Activated CD4-positive, alpha-beta T cell treated with anti-CD3 and anti-CD28 coated beads, Interleukin-2, amount 50 U/mL, for 48 hours (primary cell): Measurements from ENCODE around the gene ABCA7.

Experiments used
- DNase-seq, 2 experiments: peaks; one replicate each; pipeline ENCODE4 v3.0.0-alpha.2; 2020

The ABCA7 gene

GRCh38 chr19:1003283-1003682, 36.6 kb upstream of the ABCA7 start:
- DNase-seq: no peak

- no peak for DNase-seq
Observed at GRCh38 chr19:1004204-1004802, 35.6 kb upstream of the ABCA7 start.

- no peak for DNase-seq
Observed at GRCh38 chr19:1004803-1005664, 34.9 kb upstream of the ABCA7 start.

DNA sequence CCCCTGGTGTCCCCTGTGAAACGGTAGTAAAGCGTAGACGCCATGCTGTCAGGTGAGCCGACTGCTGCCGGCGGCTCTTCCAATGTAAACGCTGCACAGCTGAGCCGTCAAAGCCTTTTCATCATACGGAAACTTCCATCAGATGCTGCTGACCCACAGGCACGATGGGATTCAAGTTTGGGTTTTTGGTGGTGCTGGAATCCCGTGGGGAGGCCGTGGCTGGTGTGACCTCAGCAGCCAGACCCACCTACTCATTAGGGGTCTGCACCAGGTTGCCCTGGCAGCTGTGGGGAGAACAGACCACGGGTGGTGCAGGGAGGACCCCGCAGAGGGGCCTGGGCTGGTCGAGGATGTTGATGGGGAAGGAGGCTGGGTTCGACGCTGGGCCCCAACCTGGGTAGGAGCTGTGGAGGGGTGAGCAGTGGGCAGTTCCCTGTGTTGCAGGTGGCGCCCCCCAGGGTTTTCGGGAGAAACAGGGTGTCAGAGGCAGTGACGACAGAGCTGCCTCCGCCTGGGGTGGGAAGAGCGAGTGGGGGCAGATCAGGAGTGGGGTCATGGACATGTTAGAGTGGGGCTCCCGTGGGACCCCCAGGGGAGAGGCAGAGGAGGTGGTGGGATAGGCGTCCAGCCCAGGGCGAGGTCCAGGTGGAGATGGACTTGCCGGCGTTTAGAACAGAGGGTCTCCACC, 33.1 kb upstream of the ABCA7 start:
- DNase-seq: no peak

DNA sequence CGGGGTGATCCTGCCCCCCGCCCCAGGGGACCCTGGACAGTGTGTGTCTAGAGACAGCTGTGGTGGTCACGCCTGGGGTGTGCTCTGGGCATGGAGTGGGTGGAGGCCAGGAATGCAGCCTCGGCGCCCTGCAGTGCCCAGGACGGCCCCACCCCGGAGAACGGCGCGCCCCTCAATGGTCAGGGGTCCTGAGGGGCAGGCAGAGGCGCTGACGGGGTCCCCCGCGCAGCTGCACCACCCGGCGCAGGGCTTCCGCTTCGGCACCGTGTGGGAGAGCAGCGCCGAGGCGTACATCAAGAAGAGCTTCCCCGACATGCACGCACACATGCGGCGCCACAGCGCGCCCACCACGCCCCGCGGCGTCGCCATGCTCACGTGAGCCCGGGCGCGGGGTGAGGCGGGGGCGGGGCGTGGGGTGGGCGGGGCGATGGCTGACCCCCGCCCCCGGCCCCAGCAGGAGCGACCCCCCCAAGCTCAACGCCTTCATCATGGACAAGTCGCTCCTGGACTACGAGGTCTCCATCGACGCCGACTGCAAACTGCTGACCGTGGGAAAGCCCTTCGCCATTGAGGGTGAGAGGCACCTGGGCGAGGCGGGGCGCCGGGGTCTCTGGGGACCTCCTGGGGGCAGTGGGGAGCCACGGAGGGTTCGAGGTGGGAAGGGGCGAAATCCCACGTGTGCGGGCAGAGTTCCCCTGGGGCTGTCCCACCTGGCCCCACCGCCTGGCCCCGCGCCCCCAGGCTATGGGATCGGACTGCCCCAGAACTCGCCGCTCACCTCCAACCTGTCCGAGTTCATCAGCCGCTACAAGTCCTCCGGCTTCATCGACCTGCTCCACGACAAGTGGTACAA, 32.3 kb upstream of the ABCA7 start:
- no peak for DNase-seq

- DNase-seq: no peak
Observed at GRCh38 chr19:1008268-1009040, 31.5 kb upstream of the ABCA7 start.

DNA sequence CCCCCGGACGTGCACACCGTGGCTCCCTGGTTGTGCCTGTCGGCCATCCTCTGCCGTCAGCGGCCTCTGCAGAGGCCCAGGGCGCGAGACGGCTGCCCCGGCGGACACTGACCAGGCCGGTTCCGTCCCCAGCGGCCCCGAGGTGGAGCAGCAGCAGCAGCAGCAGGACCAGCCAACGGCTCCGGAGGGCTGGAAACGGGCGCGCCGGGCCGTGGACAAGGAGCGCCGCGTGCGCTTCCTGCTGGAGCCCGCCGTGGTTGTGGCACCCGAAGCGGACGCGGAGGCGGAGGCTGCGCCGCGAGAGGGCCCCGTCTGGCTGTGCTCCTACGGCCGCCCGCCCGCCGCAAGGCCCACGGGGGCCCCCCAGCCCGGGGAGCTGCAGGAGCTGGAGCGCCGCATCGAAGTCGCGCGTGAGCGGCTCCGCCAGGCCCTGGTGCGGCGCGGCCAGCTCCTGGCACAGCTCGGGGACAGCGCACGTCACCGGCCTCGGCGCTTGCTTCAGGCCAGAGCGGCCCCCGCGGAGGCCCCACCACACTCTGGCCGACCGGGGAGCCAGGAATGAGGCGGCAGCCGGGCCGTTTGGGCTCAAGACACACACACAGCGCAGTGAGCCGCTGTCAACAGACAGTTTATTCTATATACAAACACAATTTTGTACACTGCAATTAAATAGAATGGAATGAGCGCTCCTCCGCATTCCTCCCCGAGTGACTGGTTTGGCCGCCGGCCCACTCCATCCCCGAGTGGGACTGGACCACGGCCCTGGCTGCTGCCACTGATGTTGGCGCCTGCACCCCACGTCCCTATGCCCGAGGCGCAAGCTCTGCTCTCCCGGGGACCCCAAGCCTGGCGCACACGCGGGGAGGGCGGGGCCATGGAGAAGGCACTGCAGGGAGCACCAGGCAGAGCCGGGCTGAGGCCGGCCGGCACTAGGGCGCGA, 30.6 kb upstream of the ABCA7 start:
- DNase-seq: no peak

GRCh38 chr19:1009981-1010538, 29.8 kb upstream of the ABCA7 start:
- DNase-seq: no peak

DNA sequence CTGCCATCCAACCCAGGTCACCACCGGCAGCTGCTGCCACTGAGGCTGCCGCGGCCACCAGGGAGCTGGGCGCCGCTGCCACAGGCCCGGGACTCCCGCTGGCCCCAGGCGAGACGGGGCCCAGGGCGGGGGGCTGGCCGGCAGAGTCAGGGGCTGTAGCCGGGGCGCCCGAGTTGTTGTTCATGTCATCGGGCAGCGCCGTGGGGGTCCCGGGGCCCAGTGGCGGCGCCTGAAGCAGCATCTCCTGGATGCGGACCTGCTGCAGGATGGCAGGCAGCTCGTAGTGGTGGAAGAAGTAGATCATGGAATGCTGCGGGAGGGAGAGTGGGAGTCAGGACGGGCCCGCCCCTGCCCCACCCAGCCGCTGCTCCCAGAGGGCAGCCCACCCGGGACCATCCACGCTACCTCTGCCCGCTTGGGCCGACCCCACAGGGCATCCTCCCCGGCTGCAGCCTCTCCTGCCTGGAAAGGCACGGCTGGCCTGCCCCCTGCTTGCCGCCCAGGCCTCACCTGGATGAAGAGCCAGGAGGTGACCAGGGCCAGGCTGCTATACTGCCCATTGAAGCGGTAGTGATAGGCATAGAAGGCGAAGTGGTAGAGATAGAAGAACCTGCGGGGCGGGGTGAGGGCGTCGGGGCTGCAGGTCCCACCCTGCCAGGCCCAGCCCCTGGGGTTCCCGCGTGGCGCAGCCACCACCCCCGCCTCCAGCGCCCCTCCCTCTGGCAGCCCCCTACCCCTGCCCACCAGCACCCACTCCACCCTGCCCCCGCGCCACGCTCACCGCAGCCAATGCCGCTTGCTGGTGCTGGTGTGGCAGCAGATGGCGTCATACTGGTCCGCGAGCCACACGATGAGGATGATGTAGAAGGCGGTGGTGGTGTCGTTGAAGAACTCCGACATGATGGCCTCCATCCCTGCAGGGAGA, 29.1 kb upstream of the ABCA7 start:
- DNase-seq: no peak

DNA sequence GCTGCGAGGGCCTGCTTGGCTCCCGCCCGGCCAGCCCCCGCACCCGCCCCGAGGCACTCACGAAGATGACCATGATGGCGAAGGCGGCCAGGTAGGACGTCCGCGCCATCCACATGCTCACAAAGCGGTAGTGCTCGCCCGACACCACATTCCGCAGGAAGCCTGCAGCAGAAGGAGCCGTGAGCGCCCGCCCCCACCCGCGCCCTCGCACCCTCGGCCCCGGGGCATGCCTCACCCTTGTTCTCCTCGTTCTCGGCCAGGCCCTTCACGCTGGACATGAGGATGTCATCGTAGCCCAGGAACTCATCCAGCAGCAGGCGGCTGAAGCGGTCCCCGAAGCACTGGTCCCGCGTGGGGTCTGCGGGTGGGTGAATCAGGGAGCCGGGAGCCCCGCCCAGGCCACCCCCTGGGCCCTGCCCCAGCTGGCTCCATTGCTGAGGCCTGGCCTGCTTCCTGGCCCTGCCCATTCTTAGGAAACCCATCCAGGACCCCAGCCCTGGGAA, 28.0 kb upstream of the ABCA7 start:
- no peak for DNase-seq

GRCh38 chr19:1012334-1012733, 27.6 kb upstream of the ABCA7 start:
- DNase-seq: no peak

DNA sequence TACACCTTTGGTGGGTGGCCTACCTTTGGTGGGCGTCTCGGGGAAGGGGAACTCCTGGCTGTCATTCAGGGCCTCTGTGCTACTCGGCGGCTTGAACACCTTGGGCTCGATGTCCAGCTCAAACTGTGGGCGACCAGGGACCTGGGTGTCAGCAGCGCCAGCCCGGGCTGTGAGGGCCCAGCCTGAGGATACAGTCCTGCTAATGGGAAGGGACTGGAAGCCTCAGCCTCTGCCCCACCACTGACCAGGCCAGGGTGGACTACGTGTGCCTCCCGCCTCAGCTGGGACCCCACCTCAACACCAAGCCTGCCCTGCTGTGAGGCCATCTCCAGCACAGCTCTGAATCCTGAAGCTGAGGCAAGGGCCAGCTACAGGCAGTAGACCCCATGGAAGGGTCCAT, 26.7 kb upstream of the ABCA7 start:
- no peak for DNase-seq

DNA sequence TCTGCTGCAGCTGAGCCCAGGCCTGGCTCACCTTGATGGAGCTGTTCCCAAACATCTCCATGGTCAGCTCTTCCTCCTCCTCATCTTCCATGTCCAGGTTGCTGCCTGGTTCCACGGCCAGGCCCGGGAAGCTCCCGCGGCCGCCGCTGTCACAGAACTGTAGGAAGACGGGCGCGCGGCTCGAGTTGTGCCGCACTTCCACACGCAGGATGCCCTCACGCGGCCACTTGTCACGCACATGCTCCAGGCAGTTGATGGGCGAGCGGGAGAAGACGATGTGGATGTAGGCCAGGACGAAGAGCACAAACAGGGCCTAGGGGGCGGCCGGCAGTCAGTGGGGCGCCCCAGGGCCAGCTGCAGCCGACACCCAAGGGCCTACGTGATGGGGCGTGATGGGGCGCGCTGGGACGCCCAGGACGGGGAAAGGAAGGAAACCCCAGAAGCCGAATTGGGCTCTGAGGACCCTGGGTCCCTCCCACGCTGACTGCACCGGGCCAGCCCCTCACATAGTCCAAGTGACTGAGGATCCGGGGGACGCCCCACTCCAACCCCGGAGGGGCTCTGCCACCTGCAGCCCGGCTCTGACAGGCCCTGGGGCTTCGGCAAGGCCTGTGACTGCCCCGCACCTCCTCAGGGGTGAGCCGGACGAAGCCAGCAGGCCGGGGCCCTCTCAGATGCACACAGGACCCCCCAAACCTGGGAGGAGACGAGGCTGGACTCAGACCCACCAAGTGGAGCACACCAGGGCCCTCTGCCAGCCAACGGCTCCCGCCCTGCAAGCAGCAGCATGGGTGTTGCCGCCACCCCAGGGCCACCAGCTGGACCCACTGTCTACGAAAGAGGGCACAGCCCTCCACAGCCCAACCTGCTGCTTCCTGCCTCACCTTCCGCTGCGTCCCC, 25.5 kb upstream of the ABCA7 start:
- no peak for DNase-seq

DNA sequence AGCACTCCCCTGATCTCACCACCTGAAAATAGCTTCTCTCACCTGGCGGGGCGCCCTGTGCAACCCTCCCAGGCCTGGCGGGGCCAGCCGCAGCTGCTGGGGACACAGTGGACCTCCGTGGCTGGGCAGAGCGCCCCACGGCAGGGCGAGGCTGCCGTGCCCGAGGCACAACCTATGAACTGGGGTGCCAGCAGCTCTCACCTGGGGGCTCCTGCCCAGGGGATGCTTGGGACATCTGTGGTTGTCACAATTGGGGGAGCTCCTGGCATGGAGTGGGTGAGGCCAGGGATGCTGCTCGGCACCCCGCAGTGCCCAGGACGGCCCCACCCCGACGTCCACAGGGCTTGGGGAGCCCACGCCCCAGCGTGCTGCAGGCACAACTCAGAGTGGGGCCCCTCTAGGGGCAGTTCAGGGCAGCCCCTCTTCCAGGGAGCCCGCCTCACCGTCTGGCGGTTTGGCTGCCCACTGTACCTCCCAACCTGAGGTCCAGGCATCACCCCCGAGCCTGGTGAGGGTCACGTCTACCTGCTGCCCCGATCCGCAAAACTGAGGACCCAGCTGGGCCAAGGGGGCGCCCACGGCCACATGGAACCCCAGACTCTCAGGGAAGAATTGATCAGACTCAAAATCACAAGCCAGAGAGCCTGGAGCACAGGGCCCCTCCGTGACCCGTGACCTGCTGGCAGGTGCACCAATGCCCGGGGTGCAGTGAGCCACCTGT, 24.7 kb upstream of the ABCA7 start:
- DNase-seq: no peak

DNA sequence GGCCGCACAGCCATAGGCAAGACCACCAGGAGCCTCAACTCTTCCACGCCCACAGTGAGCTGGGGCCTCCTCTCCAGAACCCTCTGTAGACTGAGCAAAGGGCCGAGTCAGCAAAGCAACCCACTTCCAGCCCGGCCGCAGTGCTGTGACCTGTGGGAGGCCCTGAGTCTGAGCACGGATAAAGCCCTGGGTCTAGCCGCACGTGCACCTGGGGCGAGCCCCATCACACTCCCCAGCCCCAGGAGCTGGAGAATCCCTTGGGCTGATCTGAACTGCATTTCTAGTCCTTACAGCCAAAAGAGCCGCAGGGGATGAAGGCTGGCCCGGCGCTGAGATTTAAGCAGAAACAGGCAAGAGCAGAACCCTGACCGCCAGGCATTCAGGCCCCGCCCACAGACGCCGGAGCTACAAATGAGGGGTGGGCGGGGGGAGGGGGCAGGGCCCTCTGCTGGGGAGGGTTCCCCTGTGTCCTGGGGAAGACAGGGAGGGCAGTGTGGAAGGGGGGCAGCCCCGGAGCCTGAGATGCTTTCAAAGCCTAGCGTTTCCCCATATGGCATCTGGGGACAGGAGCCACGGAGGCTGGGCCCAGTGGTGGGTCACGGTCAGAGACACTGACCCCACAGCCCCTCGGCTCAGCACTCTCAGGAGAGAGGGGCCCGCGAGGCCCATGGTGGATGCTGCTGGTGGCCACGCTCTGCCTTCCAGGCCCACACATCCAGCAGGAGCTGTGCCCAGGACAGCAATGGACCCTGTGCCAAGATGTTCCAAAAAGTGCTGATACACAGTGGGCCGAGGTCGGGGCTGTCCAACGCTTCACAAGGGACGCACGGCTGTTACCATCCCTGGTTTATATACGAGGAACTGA, 23.9 kb upstream of the ABCA7 start:
- no peak for DNase-seq

- DNase-seq: no peak
Observed at GRCh38 chr19:1016647-1017114, 23.2 kb upstream of the ABCA7 start.
